ENCODE measurements around the gene CD164L2.

Gene CD164L2

DNA sequence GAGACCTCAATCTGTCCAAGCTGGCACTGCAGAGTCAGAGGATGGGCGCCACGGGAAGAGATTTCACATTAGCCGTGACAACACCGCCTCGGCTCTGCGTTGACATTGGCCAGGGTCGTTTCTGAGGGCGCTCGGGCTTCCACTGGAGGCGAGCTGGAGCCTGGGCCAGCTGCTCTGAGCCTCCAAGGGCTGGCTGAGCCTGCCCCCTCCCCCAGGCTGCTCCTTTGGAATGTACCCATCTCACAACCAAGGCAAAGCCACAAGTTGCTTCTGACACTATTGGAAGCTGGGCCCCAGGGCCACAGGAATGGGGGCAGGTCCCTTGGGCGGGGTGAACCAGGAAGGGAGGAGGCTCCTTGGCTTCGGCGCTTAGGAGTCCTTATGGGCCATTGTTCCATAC, 21.9 kb upstream of the CD164L2 start:
- no peak for DNase-seq (ENCODE audit: low read depth)

DNA sequence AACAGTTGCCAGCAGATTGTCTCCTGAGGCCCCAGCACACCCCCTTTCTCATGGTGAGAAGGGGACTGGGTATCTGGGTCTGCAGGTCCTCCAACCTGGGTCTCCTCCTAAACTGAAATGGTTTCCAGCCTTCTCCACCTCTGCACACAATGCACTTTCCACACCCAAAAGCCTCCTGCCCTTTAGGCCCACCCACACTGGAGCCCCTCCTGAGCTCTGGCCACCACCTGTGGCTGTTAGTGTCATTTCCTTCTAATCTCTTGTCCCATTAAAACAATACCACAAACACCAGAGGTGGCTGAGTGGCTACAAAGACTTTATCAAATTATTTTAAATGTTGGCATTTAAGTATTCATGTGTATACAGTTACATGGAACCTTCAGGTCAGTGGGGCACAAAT, 20.8 kb upstream of the CD164L2 start:
- DNase-seq (ENCODE audit: low read depth), result no peak

- no peak for DNase-seq (ENCODE audit: low read depth)
These were observed 20.1 kb upstream of the CD164L2 start for GRCh38 chr1:27403065-27403726.

DNA sequence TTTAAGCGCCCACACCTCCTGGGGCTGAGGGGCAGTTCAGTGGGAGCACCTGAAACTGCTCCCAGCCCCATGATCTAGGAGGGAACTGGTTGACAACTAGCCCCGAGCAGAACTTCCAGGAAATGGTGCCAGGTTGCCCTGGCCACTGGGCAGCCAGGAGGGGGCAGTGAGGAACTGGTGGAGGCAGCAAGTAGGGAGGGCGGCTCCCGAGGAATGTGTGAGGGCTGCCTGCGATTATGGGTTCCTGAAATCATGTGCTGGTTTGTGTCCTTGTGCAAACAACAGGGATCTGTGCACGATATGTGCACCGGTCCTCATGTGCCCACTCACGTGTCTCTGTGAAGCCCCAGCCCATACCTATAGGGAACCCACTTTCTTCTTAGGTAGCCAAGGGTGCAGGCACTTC, 19.2 kb upstream of the CD164L2 start:
- no peak for DNase-seq (ENCODE audit: low read depth)

DNA sequence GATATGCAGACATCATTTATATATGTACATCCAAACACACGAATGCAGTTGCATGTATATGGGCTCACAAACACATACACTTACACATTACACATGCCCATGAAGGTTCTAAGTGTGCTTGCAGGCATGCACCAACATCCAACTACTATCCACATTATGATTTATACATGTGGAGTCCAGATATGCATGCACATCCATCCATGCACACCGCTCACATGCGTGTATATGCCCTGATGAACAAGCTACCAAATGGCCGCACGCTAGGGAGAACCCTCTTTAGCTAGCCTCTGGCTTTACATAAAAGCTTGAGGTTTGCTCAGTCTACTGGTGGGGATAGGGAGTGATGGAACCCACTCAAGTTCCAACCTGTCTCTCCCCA, 17.8 kb upstream of the CD164L2 start:
- no peak for DNase-seq (ENCODE audit: low read depth)

- no peak for DNase-seq (ENCODE audit: low read depth)
These were observed 17.2 kb upstream of the CD164L2 start for GRCh38 chr1:27400082-27400962.

GRCh38 chr1:27399251-27400025, 16.3 kb upstream of the CD164L2 start:
- DNase-seq (ENCODE audit: low read depth), result no peak

DNA sequence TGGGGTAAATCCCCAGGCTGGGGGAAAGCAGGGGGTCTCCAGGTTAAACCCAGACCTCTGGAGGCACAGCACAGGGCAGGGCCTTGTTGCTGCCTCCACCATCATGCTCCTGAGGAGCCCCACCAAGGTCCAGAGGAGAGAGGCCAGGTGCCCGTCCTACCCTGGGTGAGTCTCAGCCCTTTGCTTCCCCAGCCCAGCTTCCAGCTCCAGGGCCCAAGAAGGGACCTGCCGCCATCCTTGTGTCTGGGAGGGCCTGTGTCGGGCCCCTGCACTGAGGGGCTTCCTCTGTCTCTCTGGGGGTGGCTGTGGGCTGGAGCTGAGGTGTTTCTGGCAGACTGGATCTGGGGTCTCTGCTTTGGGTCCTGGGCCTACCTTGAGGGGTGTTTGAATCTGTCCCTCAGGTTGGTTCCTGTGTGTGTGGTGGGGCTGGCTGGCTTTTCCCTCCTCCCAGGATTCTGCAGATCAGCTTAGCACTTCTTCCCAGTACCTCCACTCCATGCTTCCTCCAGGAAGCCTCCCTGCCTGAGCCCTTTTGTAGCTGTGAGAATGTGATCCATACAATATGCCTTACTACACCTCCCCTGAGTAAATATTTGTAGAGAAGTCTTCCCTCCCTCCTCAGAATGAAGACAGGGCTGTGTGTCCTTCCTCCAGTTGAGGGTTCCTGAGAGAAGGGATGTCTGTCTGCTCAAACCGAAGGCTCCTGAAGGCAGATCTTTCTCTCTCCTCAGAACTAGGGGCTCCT, 15.4 kb upstream of the CD164L2 start:
- DNase-seq (ENCODE audit: low read depth), result no peak

DNA sequence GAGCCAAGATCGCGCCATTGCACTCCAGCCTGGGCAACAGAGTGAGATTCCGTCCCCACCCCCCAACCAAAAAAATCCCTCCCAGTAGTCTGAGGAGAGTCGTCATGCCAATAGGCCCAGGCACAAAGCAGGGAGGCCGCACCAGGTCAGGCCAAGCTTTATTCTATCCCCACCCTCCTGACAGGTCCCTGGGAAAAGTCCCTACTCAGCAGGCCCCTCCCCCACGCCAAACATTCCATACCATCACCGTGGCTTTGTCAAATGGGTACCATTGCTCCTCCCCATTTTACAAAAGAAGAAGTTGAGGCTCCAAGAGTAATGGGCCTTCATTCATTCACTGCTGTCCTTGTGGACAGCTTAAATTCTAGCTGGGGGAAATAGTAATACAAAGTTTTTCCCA, 14.6 kb upstream of the CD164L2 start:
- no peak for DNase-seq (ENCODE audit: low read depth)

DNA sequence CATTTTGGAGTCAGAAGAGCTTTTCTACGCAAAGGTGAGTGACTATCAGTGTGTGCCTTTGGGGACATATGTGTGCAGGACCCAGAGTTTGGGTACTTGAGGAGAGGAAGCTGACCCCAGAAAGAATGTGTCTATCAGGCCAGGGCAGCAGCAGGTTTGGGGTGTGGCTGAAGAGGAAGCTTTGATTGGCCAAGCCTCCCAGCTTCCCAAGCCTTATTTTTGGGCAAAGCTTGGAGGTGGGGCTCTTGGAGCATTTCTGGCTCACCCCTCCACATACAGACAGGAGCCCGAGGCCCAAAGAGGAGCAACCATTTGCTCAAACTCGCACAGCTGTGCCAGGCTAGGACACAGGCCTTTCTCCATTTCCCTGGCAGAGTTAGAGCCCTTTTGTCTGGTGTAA, 14.0 kb upstream of the CD164L2 start:
- DNase-seq (ENCODE audit: low read depth), result no peak

- DNase-seq (ENCODE audit: low read depth), result peak; percentile 69
These were observed 12.5 kb upstream of the CD164L2 start for GRCh38 chr1:27395441-27396195.

- DNase-seq (ENCODE audit: low read depth), result no peak
These were observed 11.8 kb upstream of the CD164L2 start for GRCh38 chr1:27394925-27395324.

DNA sequence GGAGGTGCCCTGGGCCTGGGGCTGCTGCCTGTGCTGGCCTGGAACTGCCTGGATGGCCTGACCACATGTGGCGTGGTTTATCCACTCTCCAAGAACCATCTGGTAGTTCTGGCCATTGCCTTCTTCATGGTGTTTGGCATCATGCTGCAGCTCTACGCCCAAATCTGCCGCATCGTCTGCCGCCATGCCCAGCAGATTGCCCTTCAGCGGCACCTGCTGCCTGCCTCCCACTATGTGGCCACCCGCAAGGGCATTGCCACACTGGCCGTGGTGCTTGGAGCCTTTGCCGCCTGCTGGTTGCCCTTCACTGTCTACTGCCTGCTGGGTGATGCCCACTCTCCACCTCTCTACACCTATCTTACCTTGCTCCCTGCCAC, 11.1 kb upstream of the CD164L2 start:
- DNase-seq (ENCODE audit: low read depth), result no peak

DNA sequence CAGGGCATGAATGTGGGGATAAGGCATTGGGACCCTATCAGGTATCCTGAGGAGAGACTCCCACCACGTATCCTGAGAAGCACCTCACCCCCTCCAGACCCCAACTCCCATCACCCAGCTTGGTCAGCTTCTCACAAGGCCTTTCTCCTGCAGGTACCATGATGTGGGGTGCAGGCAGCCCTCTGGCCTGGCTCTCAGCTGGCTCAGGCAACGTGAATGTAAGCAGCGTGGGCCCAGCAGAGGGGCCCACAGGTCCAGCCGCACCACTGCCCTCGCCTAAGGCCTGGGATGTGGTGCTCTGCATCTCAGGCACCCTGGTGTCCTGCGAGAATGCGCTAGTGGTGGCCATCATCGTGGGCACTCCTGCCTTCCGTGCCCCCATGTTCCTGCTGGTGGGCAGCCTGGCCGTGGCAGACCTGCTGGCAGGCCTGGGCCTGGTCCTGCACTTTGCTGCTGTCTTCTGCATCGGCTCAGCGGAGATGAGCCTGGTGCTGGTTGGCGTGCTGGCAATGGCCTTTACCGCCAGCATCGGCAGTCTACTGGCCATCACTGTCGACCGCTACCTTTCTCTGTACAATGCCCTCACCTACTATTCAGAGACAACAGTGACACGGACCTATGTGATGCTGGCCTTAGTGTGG, 10.6 kb upstream of the CD164L2 start:
- DNase-seq (ENCODE audit: low read depth), result no peak

DNA sequence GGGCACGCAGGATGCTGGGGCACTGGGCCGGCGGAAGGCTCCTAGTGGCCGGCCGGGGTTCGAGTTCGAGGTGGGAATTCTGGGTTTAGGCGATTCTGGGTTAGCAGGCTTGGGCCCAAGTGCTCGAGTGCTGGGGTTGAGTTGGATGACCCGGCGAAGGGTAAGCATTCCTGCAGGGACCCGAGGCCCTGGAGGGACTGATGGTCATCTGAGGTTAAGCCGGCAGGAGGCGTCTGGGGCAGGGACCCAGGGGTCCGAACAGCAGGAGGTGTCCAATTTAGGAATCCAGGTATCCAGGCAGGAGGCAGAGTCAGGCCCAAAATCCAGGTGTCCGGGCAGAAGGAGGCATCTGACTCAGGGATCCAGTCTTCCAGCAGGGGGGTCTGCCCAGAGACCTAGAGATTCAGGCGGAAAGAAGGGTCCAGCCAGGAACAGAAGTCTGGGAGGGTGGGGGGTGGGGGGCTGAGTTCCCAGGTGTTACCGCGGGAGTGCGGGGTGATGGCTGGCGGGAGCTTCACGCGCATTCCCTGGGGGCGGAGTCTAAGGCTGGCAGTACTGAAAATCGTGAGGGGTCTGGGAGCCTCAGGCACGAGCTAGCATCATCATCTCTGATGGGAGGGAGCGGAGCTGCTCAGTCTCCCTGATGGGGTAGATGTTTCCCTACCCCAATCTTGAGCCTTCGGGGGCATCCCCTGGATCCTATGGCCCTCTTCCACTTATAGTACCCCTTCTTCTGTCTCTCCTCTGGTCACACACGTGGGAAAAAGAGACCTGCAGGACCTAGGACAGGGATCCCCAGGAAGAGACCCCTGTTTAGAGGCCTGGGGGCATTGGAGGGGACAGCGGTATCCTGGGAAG, 9.9 kb upstream of the CD164L2 start:
- DNase-seq (ENCODE audit: low read depth), result no peak

- peak; percentile 91 for DNase-seq (ENCODE audit: low read depth)
These were observed 9.1 kb upstream of the CD164L2 start, which contains the start of gene GPR3 for GRCh38 chr1:27392096-27392777. GPR3 (plus strand) TSS chr1:27392622; CDS start chr1:27393799, 1,177 bp downstream.

DNA sequence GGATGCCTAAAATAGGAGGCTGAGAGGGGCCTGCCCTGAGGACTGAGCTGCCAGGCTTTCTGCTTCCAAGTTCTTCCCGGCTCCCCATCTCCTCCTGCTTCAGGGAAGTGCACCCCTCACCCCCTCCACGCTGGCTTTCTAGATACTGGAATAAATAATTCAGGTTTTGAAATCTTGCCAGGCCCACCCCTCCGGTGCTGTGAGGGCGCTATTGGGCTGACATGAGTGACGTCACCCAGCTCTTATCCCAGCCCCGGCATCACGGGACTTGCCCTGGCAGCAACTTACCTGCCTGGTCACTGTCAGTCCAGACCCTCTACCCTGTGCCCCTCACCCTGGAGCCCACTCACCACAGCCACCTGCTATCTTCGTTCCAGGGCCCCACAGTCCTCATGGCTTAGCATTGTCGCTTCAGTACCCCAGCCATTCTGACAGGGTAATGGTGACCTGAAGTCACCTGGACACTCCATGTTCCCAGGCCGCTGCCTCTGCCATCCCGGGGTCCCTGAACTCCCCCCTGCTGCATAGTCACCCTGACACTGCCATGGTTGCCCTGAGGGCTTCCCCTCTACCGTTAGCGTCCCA, 8.5 kb upstream of the CD164L2 start:
- no peak for DNase-seq (ENCODE audit: low read depth)

- DNase-seq (ENCODE audit: low read depth), result peak; percentile 61
These were observed 5.3 kb upstream of the CD164L2 start for GRCh38 chr1:27388337-27389005.

Data from activated T-helper 9 cell treated with anti-CD3 and anti-CD28 coated beads, Interleukin-2, amount 50 U/mL, for 16 hours (primary cell).